Thyroid gland (tissue), 4 donors: Measurements from ENCODE around the gene BANP. TPM values are rescaled to one million over a fixed set of nuclear protein-coding genes. Genes with fewer than 3 reads are reported as not detected.
"Not testable (repeated sequence)": the region's sequence is repeated elsewhere in the genome, so short reads cannot be mapped to it uniquely, and the experiment has no call there.

Experiments
- DNase-seq, 2 donors: peaks; one replicate each; pipeline ENCODE4 v3.0.0-alpha.2; 2019
- H3K27ac ChIP-seq, 3 donors: fragments of 200-600 bp; sonication (generic); 1 replicate in 2 of 3; 2 replicates in 1 of 3; pipeline ENCODE4 v1.5.1; 2016 to 2019; ENCODE audit warnings: mild to moderate bottlenecking in 1 of 3, moderate library complexity in 1 of 3
- H3K27me3 ChIP-seq: fragments of 200-600 bp; sonication (generic); one replicate; pipeline ENCODE4 v1.5.1; 2019
- H3K36me3 ChIP-seq, 2 donors: fragments of 200-600 bp; sonication (generic); one replicate each; pipeline ENCODE4 v1.5.1; 2016 to 2019
- H3K4me1 ChIP-seq, 2 donors: fragments of 200-600 bp; sonication (generic); one replicate each; pipeline ENCODE4 v1.5.1; 2017 to 2019
- H3K4me3 ChIP-seq, 3 donors: fragments of 200-600 bp; sonication (generic); replicated peaks in 1 of 3; 1 replicate in 2 of 3; 2 replicates in 1 of 3; pipeline ENCODE4 v1.5.1; 2016; ENCODE audit warnings: mild to moderate bottlenecking in 1 of 3
- H3K9me3 ChIP-seq: fragments of 200-600 bp; sonication (generic); one replicate; pipeline ENCODE4 v1.5.1; 2017
- POLR2A ChIP-seq, 2 donors: fragments of 450-650 bp; IDR thresholded peaks; one replicate each; pipeline ENCODE4 v1.6.1; 2017; ENCODE audit warnings: antibody characterized with exemption in 2 of 2, mild to moderate bottlenecking in 2 of 2, moderate library complexity in 1 of 2
- WGBS, 2 donors: methylation state at CpG; one replicate each; pipeline ENCODE4 v1.1.5; 2017; 5-methylcytosine and 5-hydroxymethylcytosine counted together
- intact Hi-C: fragments of 100-400 bp; cut with DNase I; formaldehyde crosslinking; loops from one replicate; pipeline ENCODE4 v1.15.1; 2023
- total RNA-seq, 4 donors: library from RNA; depleted of rRNA; stranded (reverse); fragments of >200 nt; gene quantifications; one replicate each; pipeline ENCODE4 v1.2.3, GENCODE V29; 2016
- TF ChIP-seq, protein P1 (sequence below), 6 experiments: fragments of 200-600 bp in 3 of 6; fragments of 450-650 bp in 3 of 6; sonication (generic) in 3 of 6; IDR thresholded peaks; one replicate each; pipeline ENCODE4 v1.5.1; 2016 to 2019; ENCODE audit warnings: antibody characterized with exemption in 6 of 6, mild to moderate bottlenecking in 2 of 6, inconsistent platforms in 1 of 6, moderate library complexity in 1 of 6

The BANP gene
- total RNA-seq, 4 donors from 2014 or later: 22.8 to 42.7 (median 29.8) TPM

DNA sequence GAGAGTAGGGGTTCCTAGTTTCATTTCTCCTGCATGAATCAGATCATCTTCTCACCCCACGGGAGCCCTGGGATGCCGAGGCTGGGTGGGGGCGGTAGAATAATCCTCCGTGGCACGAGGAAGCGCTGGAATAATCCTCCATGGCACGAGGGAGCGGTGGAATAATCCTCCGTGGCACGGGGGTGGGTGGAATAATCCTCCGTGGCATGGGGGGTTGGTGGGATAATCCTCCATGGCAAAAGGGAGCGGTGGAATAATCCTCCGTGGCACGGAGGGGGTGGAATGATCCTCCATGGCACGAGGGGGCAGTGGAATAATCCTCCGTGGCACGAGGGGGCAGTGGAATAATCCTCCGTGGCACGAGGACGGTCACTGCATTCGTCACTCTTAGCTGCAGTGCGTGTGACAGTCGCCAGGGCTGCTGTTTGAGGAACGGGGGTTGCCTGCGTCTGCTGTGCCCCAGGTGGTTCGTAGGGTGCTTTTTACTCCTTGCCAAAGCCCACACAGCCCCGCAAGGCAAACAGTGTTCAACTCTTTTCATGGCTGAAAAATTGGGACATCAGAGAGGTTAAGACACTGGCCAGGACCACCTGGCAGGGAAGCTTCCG is 152.5 kb downstream of the BANP start:
- intact Hi-C loops: no loop called here
- WGBS, 2 donors: 88 to 90% methylated on average over 20 to 28 of the region's 28 CpGs
- no peak for DNase-seq
- H3K4me1 ChIP-seq: no peaks in the 10 kb centered on the region
- no peaks in the 10 kb centered on the region for H3K36me3 ChIP-seq
- H3K27ac ChIP-seq: no peak overlapping the region
- H3K27me3 ChIP-seq: no peaks in the 10 kb centered on the region
- no peaks in the 10 kb centered on the region for H3K9me3 ChIP-seq
- no peak for TF ChIP-seq POLR2A (IDR thresholded peaks at IDR 0.05)
- TF ChIP-seq, protein P1, sequence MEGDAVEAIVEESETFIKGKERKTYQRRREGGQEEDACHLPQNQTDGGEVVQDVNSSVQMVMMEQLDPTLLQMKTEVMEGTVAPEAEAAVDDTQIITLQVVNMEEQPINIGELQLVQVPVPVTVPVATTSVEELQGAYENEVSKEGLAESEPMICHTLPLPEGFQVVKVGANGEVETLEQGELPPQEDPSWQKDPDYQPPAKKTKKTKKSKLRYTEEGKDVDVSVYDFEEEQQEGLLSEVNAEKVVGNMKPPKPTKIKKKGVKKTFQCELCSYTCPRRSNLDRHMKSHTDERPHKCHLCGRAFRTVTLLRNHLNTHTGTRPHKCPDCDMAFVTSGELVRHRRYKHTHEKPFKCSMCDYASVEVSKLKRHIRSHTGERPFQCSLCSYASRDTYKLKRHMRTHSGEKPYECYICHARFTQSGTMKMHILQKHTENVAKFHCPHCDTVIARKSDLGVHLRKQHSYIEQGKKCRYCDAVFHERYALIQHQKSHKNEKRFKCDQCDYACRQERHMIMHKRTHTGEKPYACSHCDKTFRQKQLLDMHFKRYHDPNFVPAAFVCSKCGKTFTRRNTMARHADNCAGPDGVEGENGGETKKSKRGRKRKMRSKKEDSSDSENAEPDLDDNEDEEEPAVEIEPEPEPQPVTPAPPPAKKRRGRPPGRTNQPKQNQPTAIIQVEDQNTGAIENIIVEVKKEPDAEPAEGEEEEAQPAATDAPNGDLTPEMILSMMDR (IDR thresholded peaks at IDR 0.05): no peak
- H3K4me3 ChIP-seq: no peak overlapping the region

DNA sequence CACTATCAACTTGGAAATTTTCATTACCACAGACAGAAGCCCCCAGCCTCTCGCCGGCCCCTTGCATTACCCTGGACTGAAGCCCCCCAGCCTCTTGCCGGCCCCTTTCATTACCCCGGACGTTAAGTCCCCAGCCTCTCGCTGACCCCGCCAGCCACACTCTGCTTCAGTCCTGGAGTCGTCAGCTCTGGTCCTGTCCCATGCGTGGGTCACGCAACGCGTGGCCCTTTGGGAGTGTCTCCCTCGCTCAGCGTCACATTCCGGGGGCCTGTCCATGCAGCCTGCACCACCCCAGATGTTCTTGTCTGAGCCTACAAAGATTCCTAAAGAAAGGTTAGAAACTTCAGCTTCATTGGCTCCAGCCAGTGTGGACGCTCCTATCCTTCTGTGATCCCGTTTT is 153.1 kb downstream of the BANP start:
- H3K36me3 ChIP-seq, H3K9me3 ChIP-seq, H3K4me3 ChIP-seq, intact Hi-C loops, DNase-seq, H3K4me1 ChIP-seq, H3K27me3 ChIP-seq, H3K27ac ChIP-seq: not testable (repeated sequence)
- 85 to 86% methylated on average over 17 of the region's 17 CpGs for WGBS, 2 donors

DNA sequence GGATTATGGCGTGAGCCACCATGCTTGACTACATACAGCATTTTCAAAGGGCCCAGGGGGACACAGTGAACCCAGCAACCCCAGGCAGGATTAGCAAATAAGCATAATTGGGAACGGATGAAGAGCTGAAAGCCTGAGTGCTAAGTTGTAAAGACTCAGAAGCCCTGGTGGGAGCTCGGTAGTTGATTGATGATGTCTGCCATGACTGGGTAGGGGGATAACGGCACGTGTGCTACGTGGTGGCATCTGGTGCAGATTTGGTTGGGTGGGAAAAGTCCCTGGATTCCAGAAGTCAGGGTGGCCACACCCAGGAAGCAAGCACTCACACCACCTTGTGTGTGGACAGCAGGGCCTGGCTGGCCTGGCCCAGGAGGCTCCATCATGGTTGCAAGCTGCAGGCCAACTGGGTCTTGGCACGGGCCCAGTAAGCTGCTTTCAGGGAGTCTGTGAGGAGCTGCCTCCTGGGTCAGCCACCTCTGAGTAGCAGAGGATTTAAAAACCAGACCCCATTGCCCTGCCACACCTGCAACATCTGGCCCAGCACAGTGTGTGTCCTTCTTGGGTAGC is 154.4 kb downstream of the BANP start:
- DNase-seq, intact Hi-C loops, H3K27me3 ChIP-seq, H3K9me3 ChIP-seq, H3K27ac ChIP-seq, H3K4me3 ChIP-seq, H3K36me3 ChIP-seq, H3K4me1 ChIP-seq: not testable (repeated sequence)
- WGBS, 2 donors: 83 to 89% methylated on average over 6 of the region's 7 CpGs

DNA sequence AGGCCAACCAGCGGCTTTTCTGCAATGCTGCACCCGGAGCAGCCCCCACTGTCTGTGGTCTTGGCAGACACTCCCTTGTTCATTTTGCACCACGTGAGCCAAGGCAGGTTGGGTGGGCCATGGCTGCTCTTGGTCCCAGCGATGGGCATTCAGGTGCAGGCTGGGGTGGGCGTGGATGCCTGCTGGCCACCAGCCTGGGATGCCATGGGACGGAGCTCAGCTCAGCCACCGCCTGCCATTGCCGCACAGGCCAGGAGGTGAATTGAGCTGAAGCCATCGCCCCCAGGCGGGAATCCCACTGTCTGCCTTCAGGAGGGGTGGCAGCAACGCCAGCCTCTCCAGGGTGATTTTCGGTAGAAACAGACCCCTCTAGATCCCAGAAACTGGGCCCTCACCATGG is 155.3 kb downstream of the BANP start:
- H3K4me1 ChIP-seq, H3K36me3 ChIP-seq, H3K27me3 ChIP-seq, intact Hi-C loops, H3K4me3 ChIP-seq, H3K9me3 ChIP-seq, DNase-seq, H3K27ac ChIP-seq: not testable (repeated sequence)
- 87 to 94% methylated on average over 5 of the region's 12 CpGs for WGBS, 2 donors

DNA sequence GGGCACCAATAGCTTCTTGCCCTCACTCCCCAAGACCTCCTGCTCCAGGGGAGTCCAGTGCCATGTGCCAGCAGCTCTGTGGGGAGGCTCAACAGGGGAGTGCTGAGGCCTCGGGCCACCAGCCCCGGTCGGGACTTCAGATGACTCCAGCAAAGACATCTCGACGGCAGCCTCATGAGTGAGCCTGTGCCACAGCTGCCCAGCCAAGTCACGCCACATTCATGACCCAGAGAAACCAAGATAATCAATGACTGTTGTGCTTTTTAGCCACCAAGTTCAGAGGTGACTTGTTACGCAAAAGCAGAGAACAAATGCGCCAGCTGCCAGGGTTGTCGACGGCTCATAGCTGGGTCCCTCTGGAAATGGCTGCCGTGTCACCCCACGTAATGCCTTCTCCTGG is 157.5 kb downstream of the BANP start:
- intact Hi-C loops: no loop called here
- 96 to 100% methylated on average over 1 to 7 of the region's 12 CpGs for WGBS, 2 donors
- TF ChIP-seq, protein P1 (IDR thresholded peaks at IDR 0.05): no peak
- TF ChIP-seq POLR2A (IDR thresholded peaks at IDR 0.05): no peak
- no peak for DNase-seq
- Histone ChIP-seq H3K9me3 (no peaks in the 10 kb centered on the region), H3K36me3 (no peaks in the 10 kb centered on the region), H3K4me1 (no peaks in the 10 kb centered on the region), H3K27me3 (no peaks in the 10 kb centered on the region), H3K4me3 (no peak overlapping the region), H3K27ac (no peak overlapping the region)

DNA sequence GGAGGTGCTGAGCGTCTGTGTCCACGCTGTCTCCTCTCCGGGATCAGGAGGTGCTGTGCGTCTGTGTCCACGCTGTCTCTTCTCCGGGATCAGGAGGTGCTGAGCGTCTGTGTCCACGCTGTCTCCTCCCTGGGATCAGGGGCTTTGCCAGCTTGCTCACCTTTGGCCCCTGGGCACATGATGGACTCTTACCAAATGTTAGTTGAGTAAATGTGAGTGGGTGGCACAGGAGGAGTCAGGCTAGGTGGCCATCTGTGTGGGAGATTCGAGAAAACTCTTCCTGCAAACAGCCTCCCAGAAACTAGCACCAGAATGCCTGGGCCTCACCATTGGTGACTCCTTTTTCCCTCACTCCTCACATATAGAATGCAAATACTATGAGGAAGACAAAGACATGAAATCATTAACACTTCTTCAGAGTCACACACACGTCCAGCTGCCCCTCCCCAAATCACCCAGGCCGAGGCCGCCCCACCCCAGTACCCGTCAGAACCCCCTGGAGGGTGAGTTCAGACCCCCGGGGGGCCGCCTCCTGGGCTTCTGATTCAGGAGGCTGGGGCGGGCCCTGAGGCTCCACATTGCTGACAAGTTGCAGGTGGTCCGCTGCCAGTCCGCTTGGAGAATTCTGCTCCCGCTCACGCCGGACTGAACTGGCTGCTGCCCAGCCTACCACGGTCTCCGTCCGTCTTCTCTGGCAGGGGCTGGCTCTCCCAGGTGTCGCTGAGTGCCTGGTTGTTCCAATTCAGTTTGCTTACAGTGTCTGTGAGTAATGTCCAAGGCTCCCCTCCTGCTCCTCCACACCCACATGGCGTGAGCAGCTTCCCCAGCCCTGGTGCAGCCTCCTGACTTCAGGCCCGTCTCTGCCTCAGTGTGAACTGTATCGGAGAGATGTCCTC is 158.7 kb downstream of the BANP start:
- DNase-seq, H3K27ac ChIP-seq, H3K4me1 ChIP-seq, intact Hi-C loops, H3K9me3 ChIP-seq, H3K36me3 ChIP-seq, H3K4me3 ChIP-seq, H3K27me3 ChIP-seq: not testable (repeated sequence)
- 75% methylated on average over 18 to 25 of the region's 28 CpGs for WGBS, 2 donors

DNA sequence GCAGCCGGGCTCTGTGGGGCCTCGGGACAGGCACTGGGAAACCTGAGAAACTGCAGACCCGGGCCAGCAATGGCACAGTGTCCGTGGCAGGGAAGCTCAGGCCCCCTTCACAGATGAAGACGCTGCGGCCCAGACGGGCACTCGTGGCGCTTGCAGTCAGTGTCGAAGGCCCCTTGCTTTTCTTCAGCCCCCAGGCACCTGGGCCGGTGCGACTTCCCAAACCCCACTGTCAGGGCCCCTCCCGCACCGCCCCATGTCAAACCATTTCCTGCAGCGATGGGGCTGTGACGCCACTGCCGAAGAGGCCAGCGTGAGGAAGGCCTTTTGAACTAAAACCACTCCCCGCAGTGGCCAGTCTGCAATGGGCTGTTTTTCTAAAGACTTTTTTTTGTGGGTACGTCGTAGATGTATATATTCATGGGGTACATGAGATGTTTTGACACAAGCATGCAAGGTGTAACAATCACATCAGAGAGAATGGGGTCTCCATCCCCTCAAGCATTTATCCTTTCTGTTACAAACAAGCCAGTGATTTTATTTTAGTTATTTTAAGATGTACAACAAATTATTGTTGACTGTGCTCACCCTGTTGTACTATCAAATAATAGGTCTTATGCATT is 159.8 kb downstream of the BANP start:
- H3K4me1 ChIP-seq, H3K4me3 ChIP-seq, H3K27me3 ChIP-seq, H3K27ac ChIP-seq, H3K36me3 ChIP-seq, H3K9me3 ChIP-seq, DNase-seq, intact Hi-C loops: not testable (repeated sequence)
- 79 to 87% methylated on average over 21 of the region's 21 CpGs for WGBS, 2 donors

DNA sequence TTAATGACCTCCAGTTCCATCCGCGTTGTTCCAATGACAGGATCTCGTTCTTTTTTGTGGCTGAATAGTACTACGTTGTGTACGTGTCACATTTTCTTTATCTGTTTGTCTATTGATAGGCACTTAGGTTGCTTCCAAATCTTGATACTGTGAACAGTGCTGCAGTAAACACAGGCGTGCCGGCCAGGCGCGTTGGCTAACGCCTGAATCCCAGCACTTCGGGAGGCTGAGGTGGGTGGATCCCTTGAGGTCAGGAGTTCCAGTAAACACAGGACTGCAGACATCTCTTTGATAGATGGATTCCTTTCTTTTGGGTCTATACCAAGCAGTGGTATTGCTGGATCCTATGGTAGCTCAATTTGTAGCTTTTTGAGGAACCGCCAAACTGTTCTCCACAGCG is 160.7 kb downstream of the BANP start:
- DNase-seq, intact Hi-C loops, H3K27ac ChIP-seq, H3K9me3 ChIP-seq, H3K4me3 ChIP-seq, H3K27me3 ChIP-seq, H3K36me3 ChIP-seq, H3K4me1 ChIP-seq: not testable (repeated sequence)
- WGBS, 2 donors: 85 to 88% methylated on average over 13 of the region's 13 CpGs
